Measurements from ENCODE around the gene MACROD2.

MACROD2 gene

GRCh38 chr20:15642676-15643075 lies 1647.4 kb downstream of the MACROD2 start:
- Histone ChIP-seq H3K9ac (ENCODE audit: insufficient read length, low read depth) (no peak overlapping the region), H3K36me3 (ENCODE audit: insufficient read depth, insufficient read length, low read length) (no peaks in the 10 kb centered on the region), H3K4me1 (ENCODE audit: insufficient read depth, insufficient read length) (no peaks in the 10 kb centered on the region), H3K27me3 (ENCODE audit: insufficient read depth, insufficient read length) (no peaks in the 10 kb centered on the region), H3K9me3 (ENCODE audit: insufficient read depth, low read length) (no peaks in the 10 kb centered on the region), H3K4me3 (ENCODE audit: insufficient read length, low read depth) (no peak overlapping the region)
- no peak for DNase-seq (ENCODE audit: low read depth, low spot score)
- TF ChIP-seq ZNF274 (IDR thresholded peaks at IDR 0.05; ENCODE audit: low read depth, low read length) (no peak), SUZ12 (IDR thresholded peaks at IDR 0.05; ENCODE audit: extremely low read depth, insufficient read depth, insufficient read length) (no peak), YY1 (IDR thresholded peaks at IDR 0.05; ENCODE audit: insufficient read depth, insufficient read length) (no peak)

- Histone ChIP-seq H3K4me3 (ENCODE audit: insufficient read length, low read depth) (no peak overlapping the region), H3K4me1 (ENCODE audit: insufficient read depth, insufficient read length) (no peaks in the 10 kb centered on the region), H3K9me3 (ENCODE audit: insufficient read depth, low read length) (no peaks in the 10 kb centered on the region), H3K9ac (ENCODE audit: insufficient read length, low read depth) (no peak overlapping the region), H3K27me3 (ENCODE audit: insufficient read depth, insufficient read length) (no peaks in the 10 kb centered on the region), H3K36me3 (ENCODE audit: insufficient read depth, insufficient read length, low read length) (no peaks in the 10 kb centered on the region)
- no peak for TF ChIP-seq YY1 (IDR thresholded peaks at IDR 0.05; ENCODE audit: insufficient read depth, insufficient read length)
- no peak for TF ChIP-seq ZNF274 (IDR thresholded peaks at IDR 0.05; ENCODE audit: low read depth, low read length)
- no peak for TF ChIP-seq SUZ12 (IDR thresholded peaks at IDR 0.05; ENCODE audit: extremely low read depth, insufficient read depth, insufficient read length)
- no peak for DNase-seq (ENCODE audit: low read depth, low spot score)
Measured at GRCh38 chr20:15643713-15644112, 1648.4 kb downstream of the MACROD2 start.

GRCh38 chr20:15645816-15646215 lies 1650.5 kb downstream of the MACROD2 start:
- Histone ChIP-seq H3K36me3 (ENCODE audit: insufficient read depth, insufficient read length, low read length) (no peaks in the 10 kb centered on the region), H3K4me1 (ENCODE audit: insufficient read depth, insufficient read length) (no peaks in the 10 kb centered on the region), H3K9ac (ENCODE audit: insufficient read length, low read depth) (no peak overlapping the region), H3K4me3 (ENCODE audit: insufficient read length, low read depth) (no peak overlapping the region), H3K27me3 (ENCODE audit: insufficient read depth, insufficient read length) (no peaks in the 10 kb centered on the region), H3K9me3 (ENCODE audit: insufficient read depth, low read length) (no peaks in the 10 kb centered on the region)
- TF ChIP-seq SUZ12 (IDR thresholded peaks at IDR 0.05; ENCODE audit: extremely low read depth, insufficient read depth, insufficient read length): no peak
- no peak for TF ChIP-seq YY1 (IDR thresholded peaks at IDR 0.05; ENCODE audit: insufficient read depth, insufficient read length)
- TF ChIP-seq ZNF274 (IDR thresholded peaks at IDR 0.05; ENCODE audit: low read depth, low read length): no peak
- DNase-seq (ENCODE audit: low read depth, low spot score): no peak

GRCh38 chr20:15653396-15654207 lies 1658.3 kb downstream of the MACROD2 start:
- no peaks in the 10 kb centered on the region for H3K4me1 ChIP-seq (ENCODE audit: insufficient read depth, insufficient read length)
- H3K9me3 ChIP-seq (ENCODE audit: insufficient read depth, low read length): no peaks in the 10 kb centered on the region
- H3K27me3 ChIP-seq (ENCODE audit: insufficient read depth, insufficient read length): no peaks in the 10 kb centered on the region
- H3K4me3 ChIP-seq (ENCODE audit: insufficient read length, low read depth): no peak overlapping the region
- H3K36me3 ChIP-seq (ENCODE audit: insufficient read depth, insufficient read length, low read length): no peaks in the 10 kb centered on the region
- DNase-seq (ENCODE audit: low read depth, low spot score): no peak
- no peak for TF ChIP-seq SUZ12 (IDR thresholded peaks at IDR 0.05; ENCODE audit: extremely low read depth, insufficient read depth, insufficient read length)
- no peak for TF ChIP-seq YY1 (IDR thresholded peaks at IDR 0.05; ENCODE audit: insufficient read depth, insufficient read length)
- TF ChIP-seq ZNF274 (IDR thresholded peaks at IDR 0.05; ENCODE audit: low read depth, low read length): no peak
- H3K9ac ChIP-seq (ENCODE audit: insufficient read length, low read depth): no peak overlapping the region

GRCh38 chr20:15654208-15654649 lies 1658.9 kb downstream of the MACROD2 start:
- Histone ChIP-seq H3K4me3 (ENCODE audit: insufficient read length, low read depth) (no peak overlapping the region), H3K4me1 (ENCODE audit: insufficient read depth, insufficient read length) (no peaks in the 10 kb centered on the region), H3K9me3 (ENCODE audit: insufficient read depth, low read length) (no peaks in the 10 kb centered on the region), H3K9ac (ENCODE audit: insufficient read length, low read depth) (no peak overlapping the region), H3K36me3 (ENCODE audit: insufficient read depth, insufficient read length, low read length) (no peaks in the 10 kb centered on the region), H3K27me3 (ENCODE audit: insufficient read depth, insufficient read length) (no peaks in the 10 kb centered on the region)
- no peak for TF ChIP-seq SUZ12 (IDR thresholded peaks at IDR 0.05; ENCODE audit: extremely low read depth, insufficient read depth, insufficient read length)
- TF ChIP-seq ZNF274 (IDR thresholded peaks at IDR 0.05; ENCODE audit: low read depth, low read length): no peak
- no peak for TF ChIP-seq YY1 (IDR thresholded peaks at IDR 0.05; ENCODE audit: insufficient read depth, insufficient read length)
- DNase-seq (ENCODE audit: low read depth, low spot score): peak; percentile 58

GRCh38 chr20:15655295-15655874 lies 1660.1 kb downstream of the MACROD2 start:
- no peak overlapping the region for H3K4me3 ChIP-seq (ENCODE audit: insufficient read length, low read depth)
- H3K9me3 ChIP-seq (ENCODE audit: insufficient read depth, low read length): no peaks in the 10 kb centered on the region
- H3K36me3 ChIP-seq (ENCODE audit: insufficient read depth, insufficient read length, low read length): no peaks in the 10 kb centered on the region
- no peak for TF ChIP-seq SUZ12 (IDR thresholded peaks at IDR 0.05; ENCODE audit: extremely low read depth, insufficient read depth, insufficient read length)
- no peak for TF ChIP-seq ZNF274 (IDR thresholded peaks at IDR 0.05; ENCODE audit: low read depth, low read length)
- TF ChIP-seq YY1 (IDR thresholded peaks at IDR 0.05; ENCODE audit: insufficient read depth, insufficient read length): no peak
- no peak for DNase-seq (ENCODE audit: low read depth, low spot score)
- H3K9ac ChIP-seq (ENCODE audit: insufficient read length, low read depth): no peak overlapping the region
- H3K4me1 ChIP-seq (ENCODE audit: insufficient read depth, insufficient read length): no peaks in the 10 kb centered on the region
- no peaks in the 10 kb centered on the region for H3K27me3 ChIP-seq (ENCODE audit: insufficient read depth, insufficient read length)

GRCh38 chr20:15656124-15656523 lies 1660.8 kb downstream of the MACROD2 start:
- no peaks in the 10 kb centered on the region for H3K9me3 ChIP-seq (ENCODE audit: insufficient read depth, low read length)
- H3K9ac ChIP-seq (ENCODE audit: insufficient read length, low read depth): no peak overlapping the region
- H3K27me3 ChIP-seq (ENCODE audit: insufficient read depth, insufficient read length): no peaks in the 10 kb centered on the region
- no peak for TF ChIP-seq ZNF274 (IDR thresholded peaks at IDR 0.05; ENCODE audit: low read depth, low read length)
- no peak for TF ChIP-seq SUZ12 (IDR thresholded peaks at IDR 0.05; ENCODE audit: extremely low read depth, insufficient read depth, insufficient read length)
- no peak for DNase-seq (ENCODE audit: low read depth, low spot score)
- no peaks in the 10 kb centered on the region for H3K36me3 ChIP-seq (ENCODE audit: insufficient read depth, insufficient read length, low read length)
- H3K4me3 ChIP-seq (ENCODE audit: insufficient read length, low read depth): no peak overlapping the region
- no peaks in the 10 kb centered on the region for H3K4me1 ChIP-seq (ENCODE audit: insufficient read depth, insufficient read length)
